Endothelial cell of umbilical vein (primary cell): ENCODE data around the gene COMMD7.

Source experiments
- EZH2 ChIP-seq: IDR thresholded peaks from 2 replicates; pipeline ENCODE4 v1.6.1; 2012; ENCODE audit warnings: borderline replicate concordance, low read depth, mild to moderate bottlenecking, moderate library complexity, low read length, inconsistent platforms; ENCODE audit not compliant: severe bottlenecking
- GATA2 ChIP-seq: IDR thresholded peaks from 2 replicates; pipeline ENCODE4 v1.7.0; 2011; ENCODE audit warnings: low read depth, mild to moderate bottlenecking, moderate library complexity, mixed read lengths, low read length; ENCODE audit not compliant: insufficient read length, insufficient read depth
- JUN ChIP-seq: IDR thresholded peaks from 2 replicates; pipeline ENCODE4 v1.6.1; 2011; ENCODE audit warnings: borderline replicate concordance, low read depth; ENCODE audit not compliant: insufficient read length, insufficient read depth
- MYC ChIP-seq: IDR thresholded peaks from one replicate; pipeline ENCODE4 v1.6.1; 2011; ENCODE audit warnings: mild to moderate bottlenecking, low read depth, low read length
- POLR2A ChIP-seq: IDR thresholded peaks from 2 replicates; pipeline ENCODE4 v1.6.1; 2012; ENCODE audit warnings: low read depth, mild to moderate bottlenecking, control low read depth, low read length
- POLR2AphosphoS5 ChIP-seq: IDR thresholded peaks from 2 replicates; pipeline ENCODE4 v1.6.1; 2012; ENCODE audit warnings: low read depth, mild to moderate bottlenecking, control low read depth, low read length, moderate library complexity; ENCODE audit not compliant: insufficient read depth
- TF ChIP-seq, protein P1 (sequence below), 2 donors: IDR thresholded peaks; 1 replicate in 1 of 2; 2 replicates in 1 of 2; pipeline ENCODE4 v1.5.1; 2011; ENCODE audit warnings: low read length in 2 of 2, mild to moderate bottlenecking in 2 of 2, moderate library complexity in 2 of 2, control low read depth in 1 of 2, inconsistent platforms in 1 of 2, low read depth in 1 of 2; ENCODE audit not compliant: insufficient read depth in 1 of 2; ENCODE audit errors: extremely low read depth in 1 of 2
- TF ChIP-seq, protein P2 (sequence below): IDR thresholded peaks from 2 replicates; pipeline ENCODE4 v1.6.1; 2011; ENCODE audit not compliant: insufficient read depth, insufficient read length

DNA sequence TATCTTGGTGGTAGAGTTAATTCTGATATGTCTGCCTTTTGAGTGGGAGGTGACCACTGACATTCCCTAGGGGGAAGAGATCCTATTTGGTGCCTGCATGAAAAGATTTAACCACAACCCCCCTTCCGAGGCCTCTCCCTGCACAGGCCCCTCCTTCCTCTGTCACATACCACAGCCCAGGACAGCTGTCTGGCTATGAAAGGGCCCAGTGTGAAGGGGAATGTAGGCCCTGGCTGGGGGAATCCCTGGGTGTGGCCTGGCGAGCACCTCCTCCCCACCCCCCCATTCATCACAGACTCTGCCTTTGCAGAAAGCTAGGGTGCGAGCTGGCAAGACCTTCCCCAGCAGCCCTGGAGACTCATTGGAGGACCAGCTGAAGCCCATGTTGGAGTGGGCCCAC lies 49.0 kb upstream of the COMMD7 start:
- TF ChIP-seq, protein P1, sequence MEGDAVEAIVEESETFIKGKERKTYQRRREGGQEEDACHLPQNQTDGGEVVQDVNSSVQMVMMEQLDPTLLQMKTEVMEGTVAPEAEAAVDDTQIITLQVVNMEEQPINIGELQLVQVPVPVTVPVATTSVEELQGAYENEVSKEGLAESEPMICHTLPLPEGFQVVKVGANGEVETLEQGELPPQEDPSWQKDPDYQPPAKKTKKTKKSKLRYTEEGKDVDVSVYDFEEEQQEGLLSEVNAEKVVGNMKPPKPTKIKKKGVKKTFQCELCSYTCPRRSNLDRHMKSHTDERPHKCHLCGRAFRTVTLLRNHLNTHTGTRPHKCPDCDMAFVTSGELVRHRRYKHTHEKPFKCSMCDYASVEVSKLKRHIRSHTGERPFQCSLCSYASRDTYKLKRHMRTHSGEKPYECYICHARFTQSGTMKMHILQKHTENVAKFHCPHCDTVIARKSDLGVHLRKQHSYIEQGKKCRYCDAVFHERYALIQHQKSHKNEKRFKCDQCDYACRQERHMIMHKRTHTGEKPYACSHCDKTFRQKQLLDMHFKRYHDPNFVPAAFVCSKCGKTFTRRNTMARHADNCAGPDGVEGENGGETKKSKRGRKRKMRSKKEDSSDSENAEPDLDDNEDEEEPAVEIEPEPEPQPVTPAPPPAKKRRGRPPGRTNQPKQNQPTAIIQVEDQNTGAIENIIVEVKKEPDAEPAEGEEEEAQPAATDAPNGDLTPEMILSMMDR (IDR thresholded peaks at IDR 0.05; ENCODE audit: extremely low read depth in 1 of 2, insufficient read depth in 1 of 2, low read depth in 1 of 2, low read length in 2 of 2), result no peak
- TF ChIP-seq, protein P2, sequence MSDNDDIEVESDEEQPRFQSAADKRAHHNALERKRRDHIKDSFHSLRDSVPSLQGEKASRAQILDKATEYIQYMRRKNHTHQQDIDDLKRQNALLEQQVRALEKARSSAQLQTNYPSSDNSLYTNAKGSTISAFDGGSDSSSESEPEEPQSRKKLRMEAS, result no peak
- TF ChIP-seq MYC (no peak), JUN (no peak), POLR2A (no peak), EZH2 (no peak), POLR2AphosphoS5 (no peak), GATA2 (no peak)
